ENCODE data around the gene CST4. TPM values are rescaled to one million over a fixed set of nuclear protein-coding genes. Genes with fewer than 3 reads are reported as not detected.
A peak's percentile ranks its signal among the peaks of the same experiment; 100 is the strongest.
"Not testable (repeated sequence)": the region's sequence is repeated elsewhere in the genome, so short reads cannot be mapped to it uniquely, and the experiment has no call there.

CST4 gene
- total RNA-seq, 1 donor from 2014 or later, result not detected

- no peaks in the 10 kb centered on the region for H3K27me3 ChIP-seq (ENCODE audit: control insufficient read depth, insufficient read depth, low read length)
- FAIRE-seq (peak; percentile 50), DNase-seq (ENCODE audit: low read depth) (no peak)
- TF ChIP-seq, protein P1, sequence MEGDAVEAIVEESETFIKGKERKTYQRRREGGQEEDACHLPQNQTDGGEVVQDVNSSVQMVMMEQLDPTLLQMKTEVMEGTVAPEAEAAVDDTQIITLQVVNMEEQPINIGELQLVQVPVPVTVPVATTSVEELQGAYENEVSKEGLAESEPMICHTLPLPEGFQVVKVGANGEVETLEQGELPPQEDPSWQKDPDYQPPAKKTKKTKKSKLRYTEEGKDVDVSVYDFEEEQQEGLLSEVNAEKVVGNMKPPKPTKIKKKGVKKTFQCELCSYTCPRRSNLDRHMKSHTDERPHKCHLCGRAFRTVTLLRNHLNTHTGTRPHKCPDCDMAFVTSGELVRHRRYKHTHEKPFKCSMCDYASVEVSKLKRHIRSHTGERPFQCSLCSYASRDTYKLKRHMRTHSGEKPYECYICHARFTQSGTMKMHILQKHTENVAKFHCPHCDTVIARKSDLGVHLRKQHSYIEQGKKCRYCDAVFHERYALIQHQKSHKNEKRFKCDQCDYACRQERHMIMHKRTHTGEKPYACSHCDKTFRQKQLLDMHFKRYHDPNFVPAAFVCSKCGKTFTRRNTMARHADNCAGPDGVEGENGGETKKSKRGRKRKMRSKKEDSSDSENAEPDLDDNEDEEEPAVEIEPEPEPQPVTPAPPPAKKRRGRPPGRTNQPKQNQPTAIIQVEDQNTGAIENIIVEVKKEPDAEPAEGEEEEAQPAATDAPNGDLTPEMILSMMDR (IDR thresholded peaks at IDR 0.05; ENCODE audit: insufficient read depth, low read length, severe bottlenecking), result no peak
- no peak overlapping the region for H3K4me3 ChIP-seq (ENCODE audit: low read depth, low read length)
- H3K36me3 ChIP-seq (ENCODE audit: control insufficient read depth, insufficient read depth, low read length), result no peaks in the 10 kb centered on the region
These were observed 852 bp downstream of the CST4 start for GRCh38 chr20:23687986-23688385.

- H3K36me3 ChIP-seq (ENCODE audit: control insufficient read depth, insufficient read depth, low read length), result no peaks in the 10 kb centered on the region
- no peak overlapping the region for H3K4me3 ChIP-seq (ENCODE audit: low read depth, low read length)
- FAIRE-seq, result no peak
- no peak for DNase-seq (ENCODE audit: low read depth)
- TF ChIP-seq, protein P1 (IDR thresholded peaks at IDR 0.05; ENCODE audit: insufficient read depth, low read length, severe bottlenecking), result no peak
- H3K27me3 ChIP-seq (ENCODE audit: control insufficient read depth, insufficient read depth, low read length), result no peaks in the 10 kb centered on the region
These were observed 2.6 kb downstream of the CST4 start for GRCh38 chr20:23686046-23686750.

DNA sequence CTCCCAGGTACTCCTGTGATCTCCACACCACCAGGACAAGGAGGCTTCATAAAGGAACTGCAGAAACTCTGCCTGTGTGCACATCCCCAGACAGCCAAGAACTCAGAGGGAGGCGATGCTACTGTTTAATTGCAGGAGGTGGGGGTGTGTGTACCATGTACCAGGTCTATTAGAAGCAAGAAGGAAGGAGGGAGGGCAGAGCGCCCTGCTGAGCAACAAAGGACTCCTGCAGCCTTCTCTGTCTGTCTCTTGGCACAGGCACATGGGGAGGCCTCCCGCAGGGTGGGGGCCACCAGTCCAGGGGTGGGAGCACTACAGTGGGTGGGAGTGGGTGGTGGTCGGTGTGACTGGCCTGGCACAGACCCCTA is 3.3 kb downstream of the CST4 start:
- H3K36me3 ChIP-seq (ENCODE audit: control insufficient read depth, insufficient read depth, low read length); FAIRE-seq; DNase-seq (ENCODE audit: low read depth): not testable (repeated sequence)

DNA sequence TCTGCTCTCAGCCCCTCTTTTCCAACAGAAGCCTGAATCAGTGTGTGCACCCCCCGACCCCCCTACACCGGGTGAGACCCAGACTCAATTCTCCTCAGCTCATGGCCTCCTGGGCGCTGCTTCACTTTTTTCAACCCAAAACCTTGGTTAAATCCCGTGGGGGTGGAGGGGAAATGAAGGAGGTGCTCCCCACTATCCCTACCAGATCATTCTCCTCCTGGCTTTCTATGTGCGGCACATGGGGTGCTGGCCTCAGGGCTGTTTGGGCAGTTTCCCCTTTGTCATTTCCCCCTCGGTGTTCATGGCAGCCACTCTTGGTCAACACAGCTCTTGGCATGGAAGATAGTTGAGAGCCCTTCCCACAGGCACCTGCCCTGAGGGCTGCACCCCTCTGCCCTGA is 4.6 kb downstream of the CST4 start:
- no peaks in the 10 kb centered on the region for H3K27me3 ChIP-seq (ENCODE audit: control insufficient read depth, insufficient read depth, low read length)
- H3K4me3 ChIP-seq (ENCODE audit: low read depth, low read length), result no peak overlapping the region
- TF ChIP-seq, protein P1 (IDR thresholded peaks at IDR 0.05; ENCODE audit: insufficient read depth, low read length, severe bottlenecking), result no peak
- no peak for FAIRE-seq
- H3K36me3 ChIP-seq (ENCODE audit: control insufficient read depth, insufficient read depth, low read length), result no peaks in the 10 kb centered on the region
- no peak for DNase-seq (ENCODE audit: low read depth)

More for the DNA sequence above, 3.3 kb downstream of the CST4 start:
- H3K27me3 ChIP-seq (ENCODE audit: control insufficient read depth, insufficient read depth, low read length); H3K4me3 ChIP-seq (ENCODE audit: low read depth, low read length): not testable (repeated sequence)

- FAIRE-seq, result no peak
- H3K36me3 ChIP-seq (ENCODE audit: control insufficient read depth, insufficient read depth, low read length), result no peaks in the 10 kb centered on the region
- no peak for DNase-seq (ENCODE audit: low read depth)
- H3K4me3 ChIP-seq (ENCODE audit: low read depth, low read length), result no peak overlapping the region
- no peaks in the 10 kb centered on the region for H3K27me3 ChIP-seq (ENCODE audit: control insufficient read depth, insufficient read depth, low read length)
- TF ChIP-seq, protein P1 (IDR thresholded peaks at IDR 0.05; ENCODE audit: insufficient read depth, low read length, severe bottlenecking), result no peak
These were observed 5.0 kb downstream of the CST4 start for GRCh38 chr20:23683807-23684206.

DNA sequence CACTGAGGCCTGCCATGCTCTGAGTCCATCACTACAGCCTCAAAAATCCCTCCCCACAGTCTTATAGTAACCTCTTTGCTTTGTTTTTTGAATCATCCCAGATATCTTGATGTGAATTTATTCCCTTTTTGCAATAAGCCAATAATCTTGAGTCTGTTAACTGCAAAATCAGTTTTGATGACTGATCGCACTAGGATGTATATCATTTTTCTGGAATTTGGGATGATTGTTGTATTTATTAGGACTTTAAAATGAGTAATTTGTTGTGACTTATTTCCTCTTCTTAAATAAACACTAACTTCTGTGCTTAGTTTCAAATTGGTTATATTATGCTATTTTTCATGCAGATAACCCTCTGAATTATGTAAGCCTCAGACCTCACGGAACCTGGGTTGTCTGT is 5.6 kb downstream of the CST4 start:
- Histone ChIP-seq H3K27me3 (ENCODE audit: control insufficient read depth, insufficient read depth, low read length) (no peaks in the 10 kb centered on the region), H3K4me3 (ENCODE audit: low read depth, low read length) (no peak overlapping the region), H3K36me3 (ENCODE audit: control insufficient read depth, insufficient read depth, low read length) (no peaks in the 10 kb centered on the region)
- DNase-seq (ENCODE audit: low read depth) (no peak), FAIRE-seq (no peak)
- TF ChIP-seq, protein P1 (IDR thresholded peaks at IDR 0.05; ENCODE audit: insufficient read depth, low read length, severe bottlenecking), result no peak
